Gastrocnemius medialis (tissue), 4 donors: ENCODE measurements around the gene DTNB. TPM values are rescaled to one million over a fixed set of nuclear protein-coding genes. Genes with fewer than 3 reads are reported as not detected.

ENCODE experiments used
- ATAC-seq, 2 donors: fragments of 150-250 bp; one replicate each; pipeline ENCODE4 v1.9.1; 2016
- DNase-seq, 2 donors: peaks; one replicate each; pipeline ENCODE4 v3.0.0-alpha.2; 2019
- H3K27ac ChIP-seq, 4 donors: fragments of 200-600 bp; sonication (generic); 1 replicate in 1 of 4; 2 replicates in 3 of 4; pipeline ENCODE4 v1.5.1; 2016 to 2018; ENCODE audit warnings: mild to moderate bottlenecking in 2 of 4, moderate library complexity in 1 of 4
- H3K27me3 ChIP-seq, 3 donors: fragments of 200-600 bp; sonication (generic) in 2 of 3; 1 replicate in 1 of 3; 2 replicates in 2 of 3; pipeline versions ENCODE4 v1.5.1 to v1.6.0; 2016 to 2019; ENCODE audit warnings: mild to moderate bottlenecking in 1 of 3, moderate library complexity in 1 of 3
- H3K36me3 ChIP-seq, 2 donors: fragments of 200-600 bp; sonication (generic) in 1 of 2; one replicate each; pipeline ENCODE4 v1.5.1; 2017 to 2018
- H3K4me1 ChIP-seq, 2 donors: fragments of 200-600 bp; sonication (generic) in 1 of 2; one replicate each; pipeline ENCODE4 v1.5.1; 2016 to 2017; ENCODE audit warnings: mild to moderate bottlenecking in 2 of 2
- H3K4me3 ChIP-seq, 4 donors: fragments of 200-600 bp; sonication (generic) in 3 of 4; 1 replicate in 1 of 4; 2 replicates in 3 of 4; pipeline ENCODE4 v1.5.1; 2016 to 2019; ENCODE audit warnings: mild to moderate bottlenecking in 2 of 4
- H3K9me3 ChIP-seq, 3 donors: fragments of 200-600 bp; sonication (generic) in 2 of 3; 1 replicate in 1 of 3; 2 replicates in 2 of 3; pipeline ENCODE4 v1.5.1; 2016 to 2019
- CTCF ChIP-seq, 5 experiments: fragments of 450-650 bp in 3 of 5; fragments of 200-600 bp in 2 of 5; sonication (generic) in 2 of 5; IDR thresholded peaks in 4 of 5; conservative IDR thresholded peaks in 1 of 5; 1 replicate in 4 of 5; 2 replicates in 1 of 5; pipeline ENCODE4 v1.5.1; 2016 to 2019; ENCODE audit warnings: antibody characterized with exemption in 5 of 5, mild to moderate bottlenecking in 3 of 5, moderate library complexity in 3 of 5
- POLR2A ChIP-seq, 2 donors: fragments of 450-650 bp; IDR thresholded peaks; one replicate each; pipeline ENCODE4 v1.6.1; 2017; ENCODE audit warnings: antibody characterized with exemption in 2 of 2, mild to moderate bottlenecking in 2 of 2, moderate library complexity in 2 of 2
- in situ Hi-C, 4 donors: fragments of 200-750 bp; cut with MboI; loops; one replicate each; pipeline versions ENCODE4 v1.15.0 to v1.8.0; 2017; ENCODE audit warnings: low sequenced_read_pairs in 4 of 4
- intact Hi-C: fragments of 100-400 bp; cut with DNase I; formaldehyde crosslinking; loops from one replicate; pipeline ENCODE4 v1.15.1; 2023; ENCODE audit warnings: low total_unique reads
- total RNA-seq, 4 donors: library from RNA; depleted of rRNA; stranded (reverse); fragments of >200 nt; gene quantifications; one replicate each; pipeline versions ENCODE4 v1.1.0 to v1.2.3, GENCODE V29; 2016

Gene DTNB
- total RNA-seq, 4 donors from 2014 or later, result 1.0 to 6.6 (median 4.1) TPM

DNA sequence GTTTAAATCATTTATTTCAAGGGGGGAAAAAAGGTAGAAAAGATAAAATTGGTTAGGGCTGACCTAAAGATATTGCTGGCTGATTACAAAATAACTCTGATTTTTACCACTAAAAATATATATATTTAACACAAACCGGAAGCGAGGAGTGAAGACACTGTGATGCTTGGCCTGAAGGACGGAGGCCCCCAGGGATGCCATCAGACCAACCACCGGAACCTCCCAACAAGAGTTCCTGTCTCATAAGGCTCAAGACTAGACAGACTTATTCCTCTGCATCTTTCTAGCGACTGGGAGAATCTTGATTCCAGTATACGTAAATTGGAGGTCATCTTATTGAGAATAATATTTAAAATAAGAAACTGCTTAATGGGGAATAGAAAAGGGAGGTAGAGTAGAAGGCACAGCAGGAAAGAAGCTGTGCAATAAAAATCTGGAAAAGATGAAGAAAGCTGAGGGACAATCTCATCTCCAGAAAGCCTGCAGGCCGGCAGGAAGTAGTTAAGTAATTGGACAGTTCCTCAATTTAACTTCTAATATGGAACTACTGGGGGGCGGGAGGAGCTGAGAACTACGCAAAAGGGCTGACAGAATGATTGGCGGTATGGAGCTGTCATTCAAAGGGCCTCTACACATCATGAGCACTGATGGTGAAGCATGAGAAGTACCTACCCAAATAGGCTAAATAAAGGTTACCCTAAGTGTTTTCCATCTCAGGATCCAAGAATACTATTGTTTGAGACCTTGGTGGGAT lies 91.1 kb downstream of the DTNB start:
- Histone ChIP-seq H3K4me3 (no peak overlapping the region), H3K36me3 (no peaks in the 10 kb centered on the region), H3K27me3 (no peaks in the 10 kb centered on the region), H3K4me1 (no peaks in the 10 kb centered on the region), H3K27ac (no peak overlapping the region), H3K9me3 (no peaks in the 10 kb centered on the region)
- DNase-seq, result no peak
- TF ChIP-seq POLR2A (IDR thresholded peaks at IDR 0.05) (no peak), CTCF (IDR thresholded peaks at IDR 0.05 in 4 of 5, conservative IDR thresholded peaks at IDR 0.05 in 1 of 5) (no peak)
- ATAC-seq, result no peak
- in situ Hi-C loops, result no loop called here
- intact Hi-C loops, result no loop called here

- Histone ChIP-seq H3K4me1 (no peaks in the 10 kb centered on the region), H3K36me3 (no peaks in the 10 kb centered on the region), H3K27me3 (no peaks in the 10 kb centered on the region), H3K27ac (no peak overlapping the region), H3K9me3 (no peaks in the 10 kb centered on the region), H3K4me3 (no peak overlapping the region)
- intact Hi-C loops (no loop called here), in situ Hi-C loops (no loop called here)
- DNase-seq, result no peak
- TF ChIP-seq POLR2A (IDR thresholded peaks at IDR 0.05) (no peak), CTCF (IDR thresholded peaks at IDR 0.05 in 4 of 5, conservative IDR thresholded peaks at IDR 0.05 in 1 of 5) (no peak)
- no peak for ATAC-seq
Observed at GRCh38 chr2:25576596-25576995, 96.8 kb downstream of the DTNB start.

DNA sequence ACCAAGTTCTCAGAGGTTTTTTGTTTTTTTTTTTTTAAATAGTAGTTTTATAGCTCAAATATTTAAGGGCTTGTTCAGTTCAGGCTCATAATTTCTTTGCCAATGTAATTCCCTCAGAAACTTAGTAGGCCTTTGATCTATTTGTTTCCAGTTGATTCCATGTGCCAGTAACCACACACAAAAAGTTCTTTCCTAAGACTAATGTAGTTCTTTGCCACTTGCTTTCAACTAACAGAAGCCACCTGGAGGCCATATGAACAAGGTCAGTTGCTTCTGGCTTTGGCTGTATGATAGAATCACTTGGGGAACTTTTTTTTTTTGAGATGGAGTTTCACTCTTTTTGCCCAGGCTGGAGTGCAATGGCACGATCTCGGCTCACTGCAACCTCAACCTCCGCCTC lies 100.7 kb downstream of the DTNB start:
- ATAC-seq, result no peak
- Histone ChIP-seq H3K4me3 (no peak overlapping the region), H3K9me3 (no peaks in the 10 kb centered on the region), H3K36me3 (no peaks in the 10 kb centered on the region), H3K27me3 (no peaks in the 10 kb centered on the region), H3K4me1 (no peaks in the 10 kb centered on the region), H3K27ac (no peak overlapping the region)
- TF ChIP-seq POLR2A (IDR thresholded peaks at IDR 0.05), result no peak
- no peak for TF ChIP-seq CTCF (IDR thresholded peaks at IDR 0.05 in 4 of 5, conservative IDR thresholded peaks at IDR 0.05 in 1 of 5)
- intact Hi-C loops, result no loop called here
- DNase-seq, result no peak
- in situ Hi-C loops, result no loop called here

DNA sequence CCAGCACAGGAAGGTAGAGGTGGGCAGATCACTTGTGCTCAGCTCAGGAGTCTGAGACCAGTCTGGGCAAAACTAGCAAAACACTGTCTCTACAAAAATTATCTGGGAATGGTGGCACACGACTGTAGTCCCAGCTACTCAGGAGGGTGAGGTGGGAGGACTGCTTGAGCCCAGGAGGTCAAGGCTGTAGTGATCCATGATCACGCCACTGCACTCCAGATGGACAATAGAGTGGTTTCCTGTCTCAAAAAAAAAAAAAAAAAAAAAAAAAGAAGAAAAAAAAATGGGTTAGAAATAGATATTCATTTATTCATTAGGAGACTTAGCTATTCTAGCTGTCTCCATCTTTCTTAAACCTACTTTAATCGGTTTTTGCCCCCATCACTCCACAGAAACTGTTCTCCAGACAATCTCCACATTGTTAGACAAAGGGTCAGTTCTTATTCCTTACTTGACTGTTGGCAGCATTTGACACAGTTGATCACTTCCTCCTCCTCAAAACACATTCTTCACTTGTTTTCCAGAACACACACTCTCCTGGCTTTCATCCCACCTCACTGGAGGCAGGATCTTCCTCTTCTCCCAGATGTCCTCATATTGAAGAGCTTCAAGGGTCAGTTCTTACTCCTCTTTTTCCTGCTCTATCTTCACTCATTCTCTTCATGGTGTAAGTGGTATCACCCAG lies 103.1 kb downstream of the DTNB start:
- H3K27me3 ChIP-seq, result no peaks in the 10 kb centered on the region
- DNase-seq (no peak), ATAC-seq (no peak)
- TF ChIP-seq POLR2A (IDR thresholded peaks at IDR 0.05), result no peak
- TF ChIP-seq CTCF (IDR thresholded peaks at IDR 0.05 in 4 of 5, conservative IDR thresholded peaks at IDR 0.05 in 1 of 5), result no peak
- H3K4me1 ChIP-seq, result no peaks in the 10 kb centered on the region
- no peak overlapping the region for H3K4me3 ChIP-seq
- no peaks in the 10 kb centered on the region for H3K36me3 ChIP-seq
- in situ Hi-C loops (no loop called here), intact Hi-C loops (no loop called here)
- no peaks in the 10 kb centered on the region for H3K9me3 ChIP-seq
- H3K27ac ChIP-seq, result no peak overlapping the region
